Activated effector memory CD4-positive, alpha-beta T cell treated with Interleukin-2 at 50 U/mL for 16 hours (primary cell): ENCODE data around the gene ZPBP2.
"Not testable (repeated sequence)": the region's sequence is repeated elsewhere in the genome, so short reads cannot be mapped to it uniquely, and the experiment has no call there.

Experiments
- DNase-seq: peaks from one replicate; pipeline ENCODE4 v3.0.0-alpha.2; 2020

ZPBP2 gene

GRCh38 chr17:39867880-39868553, at the start of gene ZPBP2:
Gene ZPBP2 (plus strand): TSS chr17:39868202. CDS start chr17:39868355, 153 bp downstream.
- peak; percentile 47 for DNase-seq

- DNase-seq, result no peak
These were observed 49.5 kb upstream of the ZPBP2 start for GRCh38 chr17:39818358-39819000.

- no peak for DNase-seq
These were observed 47.5 kb upstream of the ZPBP2 start for GRCh38 chr17:39820541-39820940.

- no peak for DNase-seq
These were observed 47.0 kb upstream of the ZPBP2 start for GRCh38 chr17:39820987-39821386.

- no peak for DNase-seq
These were observed 46.0 kb upstream of the ZPBP2 start for GRCh38 chr17:39822051-39822451.

- no peak for DNase-seq
These were observed 44.5 kb upstream of the ZPBP2 start for GRCh38 chr17:39823407-39824054.

GRCh38 chr17:39826334-39826733, 41.7 kb upstream of the ZPBP2 start:
- no peak for DNase-seq

- no peak for DNase-seq
These were observed 39.6 kb upstream of the ZPBP2 start for GRCh38 chr17:39828443-39828842.

- DNase-seq, result no peak
These were observed 36.4 kb upstream of the ZPBP2 start for GRCh38 chr17:39831588-39831987.

GRCh38 chr17:39834017-39834416, 34.0 kb upstream of the ZPBP2 start:
- DNase-seq, result no peak

GRCh38 chr17:39835038-39835786, 32.8 kb upstream of the ZPBP2 start:
- DNase-seq, result no peak

- no peak for DNase-seq
These were observed 31.9 kb upstream of the ZPBP2 start for GRCh38 chr17:39836117-39836516.

GRCh38 chr17:39838057-39838456, 29.9 kb upstream of the ZPBP2 start:
- DNase-seq, result no peak

- DNase-seq, result no peak
These were observed 29.2 kb upstream of the ZPBP2 start for GRCh38 chr17:39838784-39839183.

GRCh38 chr17:39841134-39841683, 26.8 kb upstream of the ZPBP2 start:
- no peak for DNase-seq

GRCh38 chr17:39845052-39845846, 22.8 kb upstream of the ZPBP2 start:
- no peak for DNase-seq

- DNase-seq, result no peak
These were observed 21.8 kb upstream of the ZPBP2 start for GRCh38 chr17:39846205-39846604.

GRCh38 chr17:39848600-39848999, 19.4 kb upstream of the ZPBP2 start:
- DNase-seq, result no peak

GRCh38 chr17:39850186-39850585, 17.8 kb upstream of the ZPBP2 start:
- not testable (repeated sequence) for DNase-seq

- DNase-seq, result no peak
These were observed 15.8 kb upstream of the ZPBP2 start for GRCh38 chr17:39852239-39852638.

GRCh38 chr17:39854909-39855308, 13.1 kb upstream of the ZPBP2 start:
- DNase-seq, result no peak
